Erythroblast (primary cell): ENCODE results near the gene GDAP2.

Source experiments
- GATA1 ChIP-seq: IDR thresholded peaks from 2 replicates; pipeline ENCODE4 v1.6.1; 2011; ENCODE audit warnings: low read depth, mild to moderate bottlenecking, control low read depth, low read length, moderate library complexity
- POLR2A ChIP-seq: IDR thresholded peaks from 2 replicates; pipeline ENCODE4 v1.6.1; 2011; ENCODE audit warnings: mild to moderate bottlenecking, low read length

DNA sequence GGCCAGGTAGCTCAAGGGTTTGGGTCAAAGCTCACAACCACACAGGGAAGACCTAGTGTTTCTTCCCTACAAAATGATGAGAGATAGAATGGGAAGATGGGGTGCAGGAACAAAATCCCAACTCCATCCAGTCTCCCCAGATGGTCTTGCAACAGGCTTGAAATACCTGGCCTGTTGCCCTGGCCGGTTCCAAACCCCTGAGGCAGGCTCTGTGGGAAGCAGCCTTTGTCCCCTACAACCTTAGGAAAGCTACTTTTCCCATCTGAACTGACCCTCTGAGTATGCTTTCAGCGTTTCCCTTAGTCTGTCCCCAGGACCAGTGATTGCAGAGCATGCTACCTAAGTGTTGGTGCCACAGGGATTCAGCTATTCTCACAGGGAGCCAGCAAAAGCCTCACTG is 104.0 kb downstream of the GDAP2 start:
- TF ChIP-seq POLR2A (no peak), GATA1 (no peak)
